Measurements from ENCODE around the gene STOX2. TPM values are rescaled to one million over a fixed set of nuclear protein-coding genes. Genes with fewer than 3 reads are reported as not detected.

STOX2 gene, protein sequence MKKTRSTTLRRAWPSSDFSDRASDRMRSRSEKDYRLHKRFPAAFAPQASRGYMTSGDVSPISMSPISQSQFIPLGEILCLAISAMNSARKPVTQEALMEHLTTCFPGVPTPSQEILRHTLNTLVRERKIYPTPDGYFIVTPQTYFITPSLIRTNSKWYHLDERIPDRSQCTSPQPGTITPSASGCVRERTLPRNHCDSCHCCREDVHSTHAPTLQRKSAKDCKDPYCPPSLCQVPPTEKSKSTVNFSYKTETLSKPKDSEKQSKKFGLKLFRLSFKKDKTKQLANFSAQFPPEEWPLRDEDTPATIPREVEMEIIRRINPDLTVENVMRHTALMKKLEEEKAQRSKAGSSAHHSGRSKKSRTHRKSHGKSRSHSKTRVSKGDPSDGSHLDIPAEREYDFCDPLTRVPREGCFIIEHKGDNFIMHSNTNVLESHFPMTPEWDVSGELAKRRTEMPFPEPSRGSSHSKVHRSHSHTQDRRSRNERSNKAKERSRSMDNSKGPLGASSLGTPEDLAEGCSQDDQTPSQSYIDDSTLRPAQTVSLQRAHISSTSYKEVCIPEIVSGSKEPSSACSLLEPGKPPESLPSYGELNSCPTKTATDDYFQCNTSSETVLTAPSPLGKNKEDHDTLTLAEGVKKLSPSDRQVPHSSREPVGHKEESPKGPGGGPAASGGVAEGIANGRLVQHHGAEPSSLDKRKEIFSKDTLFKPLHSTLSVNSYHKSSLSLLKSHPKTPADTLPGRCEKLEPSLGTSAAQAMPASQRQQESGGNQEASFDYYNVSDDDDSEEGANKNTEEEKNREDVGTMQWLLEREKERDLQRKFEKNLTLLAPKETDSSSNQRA (N-terminal part only)
- polyA plus RNA-seq (2011; rRNA removed), result 2.4 and 3.4 TPM in 2 replicates
- 5.6 and 8.1 TPM in 2 replicates for polyA minus RNA-seq (2011; rRNA and poly(A)+ RNA removed)

DNA sequence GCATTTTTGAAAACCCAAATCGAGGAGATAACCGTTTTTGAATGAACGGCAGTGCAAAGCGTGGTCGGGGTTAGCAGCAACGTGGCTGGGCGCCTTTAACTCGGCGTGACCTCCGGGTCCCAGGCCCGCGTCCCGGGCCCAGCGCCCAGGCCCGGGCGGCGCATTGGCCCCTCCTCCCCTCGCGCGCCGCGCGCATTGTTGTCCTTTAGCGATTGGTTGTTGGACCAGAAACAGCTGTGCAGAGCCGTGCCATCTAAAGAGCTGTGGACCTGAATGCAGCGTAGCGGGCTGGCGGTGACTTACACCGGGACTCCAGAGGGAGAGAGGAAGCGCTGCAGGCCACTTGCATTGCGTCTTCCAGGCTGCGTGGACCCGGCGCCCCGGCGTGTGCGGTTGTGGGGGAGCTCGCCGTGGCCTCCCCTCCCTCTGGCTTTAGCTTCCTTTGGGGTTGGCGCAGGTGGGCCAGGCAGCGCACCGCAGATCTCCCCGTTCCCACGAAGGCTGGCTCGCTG, at the start of gene STOX2:
TSS of gene STOX2 (plus strand) at position 227 of the 512 bp plus-strand sequence. CDS start 1,484 bp downstream, outside the sequence.
- Histone ChIP-seq H3K9me3 (ENCODE audit: control insufficient read depth, insufficient read depth, low read length) (peaks cover 3% of the 10 kb centered on the region; the same call in 1 of the 2 replicates), H3K27me3 (ENCODE audit: control insufficient read depth, insufficient read depth, low read length) (peaks cover 44% of the 10 kb centered on the region), H3K27ac (ENCODE audit: low read depth, low read length) (no peak within 1 kb of the TSS), H3K4me3 (ENCODE audit: low read depth, low read length) (peak within 1 kb of the TSS; percentile 48)
- TF ChIP-seq, protein P1, sequence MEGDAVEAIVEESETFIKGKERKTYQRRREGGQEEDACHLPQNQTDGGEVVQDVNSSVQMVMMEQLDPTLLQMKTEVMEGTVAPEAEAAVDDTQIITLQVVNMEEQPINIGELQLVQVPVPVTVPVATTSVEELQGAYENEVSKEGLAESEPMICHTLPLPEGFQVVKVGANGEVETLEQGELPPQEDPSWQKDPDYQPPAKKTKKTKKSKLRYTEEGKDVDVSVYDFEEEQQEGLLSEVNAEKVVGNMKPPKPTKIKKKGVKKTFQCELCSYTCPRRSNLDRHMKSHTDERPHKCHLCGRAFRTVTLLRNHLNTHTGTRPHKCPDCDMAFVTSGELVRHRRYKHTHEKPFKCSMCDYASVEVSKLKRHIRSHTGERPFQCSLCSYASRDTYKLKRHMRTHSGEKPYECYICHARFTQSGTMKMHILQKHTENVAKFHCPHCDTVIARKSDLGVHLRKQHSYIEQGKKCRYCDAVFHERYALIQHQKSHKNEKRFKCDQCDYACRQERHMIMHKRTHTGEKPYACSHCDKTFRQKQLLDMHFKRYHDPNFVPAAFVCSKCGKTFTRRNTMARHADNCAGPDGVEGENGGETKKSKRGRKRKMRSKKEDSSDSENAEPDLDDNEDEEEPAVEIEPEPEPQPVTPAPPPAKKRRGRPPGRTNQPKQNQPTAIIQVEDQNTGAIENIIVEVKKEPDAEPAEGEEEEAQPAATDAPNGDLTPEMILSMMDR (IDR thresholded peaks at IDR 0.05; ENCODE audit: low read depth, low read length), result no peak
- ChIA-PET POLR2A (no interaction called here), CTCF (no interaction called here)
- no peak for DNase-seq (ENCODE audit: low read depth, low spot score)

DNA sequence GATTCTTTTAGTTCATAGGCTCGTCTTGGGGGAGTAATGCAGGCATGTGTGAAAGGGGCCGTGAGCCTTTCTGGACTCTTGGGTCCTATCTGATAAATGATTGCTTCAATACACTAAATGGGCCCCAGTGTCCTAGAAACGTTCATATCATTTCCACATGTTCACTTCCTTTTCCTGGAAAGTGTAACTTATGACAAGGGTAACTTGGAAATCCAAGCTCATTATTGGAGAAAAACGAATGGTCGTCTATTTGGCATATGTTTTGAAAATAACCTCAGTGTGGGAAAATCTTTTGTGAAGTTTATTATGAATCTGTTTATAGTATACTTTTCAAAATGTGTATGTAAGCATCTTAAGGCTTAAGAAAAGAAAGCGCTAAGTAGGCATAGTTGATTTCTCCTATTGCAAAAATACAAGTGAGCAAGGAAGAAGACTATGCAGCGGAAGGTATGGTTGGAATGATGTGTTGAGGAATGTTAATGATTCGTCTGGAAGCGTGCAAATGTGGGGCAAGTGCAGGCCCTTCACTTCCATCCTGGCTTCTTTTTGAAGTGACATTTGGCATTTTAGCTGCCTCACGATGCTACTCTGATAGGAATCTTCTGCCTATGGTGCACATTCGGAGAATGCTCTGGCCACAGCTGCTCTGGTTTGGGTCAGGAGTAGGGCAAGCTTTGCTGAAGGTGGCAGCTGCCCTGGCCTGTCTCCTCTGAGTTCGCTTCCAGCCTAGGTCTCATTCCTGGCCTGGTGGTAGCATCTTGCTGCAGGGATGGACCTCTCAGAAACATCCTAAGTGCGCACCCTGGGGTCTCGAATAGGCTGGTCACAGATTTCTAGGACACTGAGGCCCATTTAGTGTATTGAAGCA, 49.5 kb upstream of the STOX2 start:
- H3K27me3 ChIP-seq (ENCODE audit: control insufficient read depth, insufficient read depth, low read length), result no peaks in the 10 kb centered on the region
- TF ChIP-seq, protein P1 (IDR thresholded peaks at IDR 0.05; ENCODE audit: low read depth, low read length), result no peak
- CTCF ChIA-PET, result interaction anchor here (0.6 kb wide), 1 partner anchor 162 kb away, joined by 5 read pairs; no protein-coding TSS in a partner anchor
- DNase-seq (ENCODE audit: low read depth, low spot score), result no peak
- H3K9me3 ChIP-seq (ENCODE audit: control insufficient read depth, insufficient read depth, low read length), result no peaks in the 10 kb centered on the region
- H3K4me3 ChIP-seq (ENCODE audit: low read depth, low read length), result no peak overlapping the region
- POLR2A ChIA-PET, result no interaction called here
- H3K27ac ChIP-seq (ENCODE audit: low read depth, low read length), result no peak overlapping the region

DNA sequence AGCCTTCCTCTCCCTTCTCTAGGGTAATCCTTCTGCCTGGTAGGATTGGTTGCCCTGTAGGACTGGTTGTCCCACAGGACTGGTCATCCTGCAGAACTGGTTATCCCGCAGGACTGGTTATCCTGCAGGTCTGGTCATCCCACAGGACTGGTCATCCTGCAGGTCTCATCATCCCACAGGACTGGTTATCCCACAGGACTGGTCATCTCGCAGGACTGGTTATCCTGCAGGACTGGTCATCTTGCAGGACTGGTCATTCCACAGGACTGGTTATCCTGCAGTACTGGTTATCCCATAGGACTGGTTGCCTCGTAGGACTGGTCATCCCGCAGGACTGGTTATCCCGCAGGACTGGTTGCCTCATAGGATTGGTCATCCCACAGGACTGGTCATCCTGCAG, 48.1 kb upstream of the STOX2 start:
- H3K27me3 ChIP-seq (ENCODE audit: control insufficient read depth, insufficient read depth, low read length), result no peaks in the 10 kb centered on the region
- H3K27ac ChIP-seq (ENCODE audit: low read depth, low read length), result no peak overlapping the region
- TF ChIP-seq, protein P1 (IDR thresholded peaks at IDR 0.05; ENCODE audit: low read depth, low read length), result no peak
- DNase-seq (ENCODE audit: low read depth, low spot score), result no peak
- no peak overlapping the region for H3K4me3 ChIP-seq (ENCODE audit: low read depth, low read length)
- H3K9me3 ChIP-seq (ENCODE audit: control insufficient read depth, insufficient read depth, low read length), result no peaks in the 10 kb centered on the region
- POLR2A ChIA-PET, result no interaction called here
- CTCF ChIA-PET, result interaction anchor here (1.0 kb wide), 1 partner anchor 16 kb away, joined by 3 read pairs; no protein-coding TSS in a partner anchor

DNA sequence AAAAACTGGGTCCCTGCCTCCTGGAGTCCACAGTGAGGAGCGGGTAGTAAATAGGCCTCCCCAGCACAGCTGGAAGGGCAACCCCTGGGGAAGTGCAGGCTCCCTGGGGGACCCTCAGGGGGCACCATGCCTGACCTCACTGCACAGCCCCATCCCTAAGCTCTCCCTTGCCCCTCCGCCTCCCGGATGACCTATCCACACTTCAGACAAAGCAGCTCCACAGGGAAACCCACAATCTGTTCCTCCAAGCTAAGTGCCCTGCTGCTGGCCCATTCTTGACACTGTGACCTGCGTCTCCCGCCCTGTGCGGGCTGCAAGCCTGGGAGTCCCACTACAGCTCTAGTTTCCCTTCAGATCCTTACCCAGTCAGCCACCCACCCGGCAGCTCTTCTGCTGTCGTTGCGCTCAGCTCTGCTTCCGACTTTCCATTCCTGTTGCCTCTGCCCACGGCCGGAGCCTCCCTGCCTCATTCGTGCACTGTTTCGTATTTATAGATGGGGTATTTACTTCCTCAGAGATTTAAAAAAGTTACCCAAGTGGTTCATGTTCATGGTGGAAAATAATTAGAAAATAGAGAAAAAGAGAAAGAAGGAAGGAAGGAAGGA, 47.0 kb upstream of the STOX2 start:
- CTCF ChIA-PET, result no interaction called here
- no peak for DNase-seq (ENCODE audit: low read depth, low spot score)
- Histone ChIP-seq H3K27me3 (ENCODE audit: control insufficient read depth, insufficient read depth, low read length) (no peaks in the 10 kb centered on the region), H3K9me3 (ENCODE audit: control insufficient read depth, insufficient read depth, low read length) (no peaks in the 10 kb centered on the region), H3K4me3 (ENCODE audit: low read depth, low read length) (no peak overlapping the region), H3K27ac (ENCODE audit: low read depth, low read length) (no peak overlapping the region)
- TF ChIP-seq, protein P1 (IDR thresholded peaks at IDR 0.05; ENCODE audit: low read depth, low read length), result no peak
- POLR2A ChIA-PET, result no interaction called here
